ENCODE data around the gene OBP2B. TPM values are rescaled to one million over a fixed set of nuclear protein-coding genes. Genes with fewer than 3 reads are reported as not detected.
"Not testable (repeated sequence)": the region's sequence is repeated elsewhere in the genome, so short reads cannot be mapped to it uniquely, and the experiment has no call there.

Gene OBP2B
- total and polyA plus RNA-seq, 2 experiments from 2014 or later, result not detected

DNA sequence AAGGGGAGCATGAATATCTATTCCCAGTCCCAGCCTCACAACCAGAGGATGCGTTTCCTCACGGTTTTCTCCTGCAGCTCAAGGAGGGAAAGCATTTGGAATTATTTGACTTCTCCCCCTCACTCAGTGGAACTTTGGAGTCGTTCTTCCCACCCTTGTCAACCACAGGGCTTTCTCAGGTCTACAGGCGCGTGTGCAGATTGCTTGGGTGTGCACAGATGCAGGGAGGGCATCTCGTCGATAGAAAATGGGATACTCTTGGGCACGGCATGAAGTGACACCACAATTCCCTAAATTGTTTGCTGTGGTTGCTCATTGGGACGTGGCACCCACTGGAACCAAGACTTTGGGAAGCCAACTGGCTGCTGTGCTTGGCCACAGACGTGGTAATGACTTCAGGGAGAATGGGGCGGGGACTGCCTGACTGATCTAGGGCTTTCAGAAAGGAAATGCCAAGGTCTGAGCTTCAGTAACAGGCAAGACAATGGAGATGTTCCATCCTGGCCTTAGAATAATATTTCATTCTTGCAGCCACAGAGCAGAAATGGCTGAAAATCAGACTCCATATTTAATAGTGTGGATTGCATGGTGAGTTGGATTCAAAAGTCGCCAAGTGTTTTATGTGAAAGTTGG lies 12.2 kb upstream of the OBP2B start:
- in situ Hi-C loops (cut with MboI), result no loop called here
- 47 to 54% methylated on average over 12 of the region's 12 CpGs for WGBS, 2 experiments (ENCODE audit: low coverage in 1 of 2, low lambda C conversion rate in 2 of 2, missing lambda C conversion rate in 2 of 2)
- H3K9me3 ChIP-seq (ENCODE audit: low read depth), result no peaks in the 10 kb centered on the region
- H3F3A ChIP-seq (ENCODE audit: insufficient read depth), result no peaks in the 10 kb centered on the region
- H3K4me3 ChIP-seq, result no peak overlapping the region
- no peak overlapping the region for H3K27ac ChIP-seq
- H3K36me3 ChIP-seq (ENCODE audit: low read depth), result no peaks in the 10 kb centered on the region
- H2AFZ ChIP-seq, result no peak overlapping the region
- no peak for DNase-seq
- no peaks in the 10 kb centered on the region for H3K9me2 ChIP-seq (ENCODE audit: insufficient read depth)
- no peaks in the 10 kb centered on the region for H3K79me2 ChIP-seq (ENCODE audit: insufficient read depth)
- TF ChIP-seq EZH2phosphoT487 (IDR thresholded peaks at IDR 0.05; ENCODE audit: insufficient read depth, low read depth) (no peak), EZH2 (IDR thresholded peaks at IDR 0.05; ENCODE audit: insufficient read depth, poor library complexity, severe bottlenecking) (no peak)
- H3K4me1 ChIP-seq (ENCODE audit: insufficient read depth), result no peaks in the 10 kb centered on the region
- H3K4me2 ChIP-seq (ENCODE audit: unreplicated experiment), result no peak overlapping the region
- no peaks in the 10 kb centered on the region for H4K20me1 ChIP-seq (ENCODE audit: insufficient read depth)
- H3K9ac ChIP-seq, result no peak overlapping the region
- H3K27me3 ChIP-seq (replicated peaks; ENCODE audit: insufficient read depth), result peaks cover 20% of the 10 kb centered on the region

- H3F3A ChIP-seq (ENCODE audit: insufficient read depth); H3K4me3 ChIP-seq; H3K9ac ChIP-seq; H2AFZ ChIP-seq; H3K9me2 ChIP-seq (ENCODE audit: insufficient read depth); H3K4me1 ChIP-seq (ENCODE audit: insufficient read depth); H3K27ac ChIP-seq; in situ Hi-C loops (cut with MboI); H3K9me3 ChIP-seq (ENCODE audit: low read depth); DNase-seq; H4K20me1 ChIP-seq (ENCODE audit: insufficient read depth); H3K79me2 ChIP-seq (ENCODE audit: insufficient read depth); H3K36me3 ChIP-seq (ENCODE audit: low read depth); H3K4me2 ChIP-seq (ENCODE audit: unreplicated experiment): not testable (repeated sequence)
- WGBS, 2 experiments (ENCODE audit: low coverage in 1 of 2, low lambda C conversion rate in 2 of 2, missing lambda C conversion rate in 2 of 2), result 51 to 57% methylated on average over 19 of the region's 19 CpGs
- H3K27me3 ChIP-seq (replicated peaks; ENCODE audit: insufficient read depth), result peaks cover 19% of the 10 kb centered on the region
These were observed 9.3 kb upstream of the OBP2B start for GRCh38 chr9:133218049-133218975.

- peaks cover 15% of the 10 kb centered on the region for H3K27me3 ChIP-seq (replicated peaks; ENCODE audit: insufficient read depth)
- H3K27ac ChIP-seq; in situ Hi-C loops (cut with MboI); H3K4me2 ChIP-seq (ENCODE audit: unreplicated experiment); H2AFZ ChIP-seq; DNase-seq; H3K4me1 ChIP-seq (ENCODE audit: insufficient read depth); H3K36me3 ChIP-seq (ENCODE audit: low read depth); H3K79me2 ChIP-seq (ENCODE audit: insufficient read depth); H3K9ac ChIP-seq; H3K9me2 ChIP-seq (ENCODE audit: insufficient read depth); H3K4me3 ChIP-seq; H3K9me3 ChIP-seq (ENCODE audit: low read depth); H4K20me1 ChIP-seq (ENCODE audit: insufficient read depth); H3F3A ChIP-seq (ENCODE audit: insufficient read depth): not testable (repeated sequence)
- 40 to 43% methylated on average over 12 of the region's 12 CpGs for WGBS, 2 experiments (ENCODE audit: low coverage in 1 of 2, low lambda C conversion rate in 2 of 2, missing lambda C conversion rate in 2 of 2)
These were observed 8.4 kb upstream of the OBP2B start for GRCh38 chr9:133217333-133217988.

DNA sequence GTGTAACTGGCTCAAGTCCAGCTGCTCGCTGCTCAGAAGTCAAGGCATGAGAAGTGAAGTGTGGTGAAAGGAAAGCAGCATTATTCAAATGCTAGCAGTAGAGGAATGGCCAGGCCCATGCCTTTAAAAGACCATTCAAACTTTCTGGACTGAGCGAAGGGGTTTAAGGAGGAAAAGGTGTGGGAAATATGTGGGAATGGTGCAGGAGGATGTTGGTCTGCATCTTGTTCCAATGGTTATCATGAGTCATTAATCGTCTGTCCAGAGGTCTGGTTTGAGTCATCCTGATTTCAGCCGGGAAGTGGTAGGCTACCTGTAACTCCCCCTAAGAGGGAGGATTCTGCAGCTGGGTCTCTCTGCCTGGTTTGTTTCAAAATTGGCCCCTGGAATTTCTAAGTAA lies 5.2 kb upstream of the OBP2B start:
- H3K27ac ChIP-seq; H2AFZ ChIP-seq; H3F3A ChIP-seq (ENCODE audit: insufficient read depth); H3K4me3 ChIP-seq; DNase-seq; H3K4me1 ChIP-seq (ENCODE audit: insufficient read depth); H3K9ac ChIP-seq; H3K36me3 ChIP-seq (ENCODE audit: low read depth); H3K79me2 ChIP-seq (ENCODE audit: insufficient read depth); H3K9me2 ChIP-seq (ENCODE audit: insufficient read depth); H4K20me1 ChIP-seq (ENCODE audit: insufficient read depth); H3K4me2 ChIP-seq (ENCODE audit: unreplicated experiment); H3K9me3 ChIP-seq (ENCODE audit: low read depth); in situ Hi-C loops (cut with MboI): not testable (repeated sequence)
- H3K27me3 ChIP-seq (replicated peaks; ENCODE audit: insufficient read depth), result peaks cover 28% of the 10 kb centered on the region
- WGBS, 2 experiments (ENCODE audit: low coverage in 1 of 2, low lambda C conversion rate in 2 of 2, missing lambda C conversion rate in 2 of 2), result 1% methylated on average over 4 of the region's 4 CpGs

Measured in GM23248 (cell line).